GM12878 (cell line): Measurements from ENCODE around the gene ZNF408. TPM values are rescaled to one million over a fixed set of nuclear protein-coding genes. Genes with fewer than 3 reads are reported as not detected.

ENCODE experiments used
- ATF7 ChIP-seq: fragments of 450-650 bp; IDR thresholded peaks from 2 replicates; pipeline ENCODE4 v1.6.1; 2016; ENCODE audit warnings: low read depth, mild to moderate bottlenecking
- BCL3 ChIP-seq: IDR thresholded peaks from 2 replicates; pipeline ENCODE4 v1.6.1; 2011; ENCODE audit warnings: borderline replicate concordance, low read depth, mild to moderate bottlenecking, moderate library complexity, low read length; ENCODE audit not compliant: insufficient read depth, poor library complexity, severe bottlenecking
- CHD2 ChIP-seq: IDR thresholded peaks from 2 replicates; pipeline ENCODE4 v1.6.1; 2011; ENCODE audit warnings: low read depth, low read length, improper control_type of control experiment, borderline replicate concordance
- EGR1 ChIP-seq, 2 experiments: IDR thresholded peaks; 1 replicate in 1 of 2; 2 replicates in 1 of 2; pipeline ENCODE4 v1.6.1; 2011 to 2012; ENCODE audit warnings: low read depth in 2 of 2, low read length in 2 of 2, borderline replicate concordance in 1 of 2, mild to moderate bottlenecking in 1 of 2, moderate library complexity in 1 of 2
- GABPA ChIP-seq: IDR thresholded peaks from 2 replicates; pipeline ENCODE4 v1.6.1; 2014; ENCODE audit warnings: antibody characterized with exemption, low read depth, mild to moderate bottlenecking, inconsistent platforms
- KDM1A ChIP-seq: fragments of 200-600 bp; sonication (generic); IDR thresholded peaks from 2 replicates; pipeline ENCODE4 v1.6.1; 2016; ENCODE audit warnings: borderline replicate concordance
- MEF2B ChIP-seq: fragments of 450-650 bp; IDR thresholded peaks from 2 replicates; pipeline ENCODE4 v1.6.1; 2018; ENCODE audit warnings: mild to moderate bottlenecking, moderate library complexity; ENCODE audit not compliant: partially characterized antibody, poor library complexity, severe bottlenecking
- NFIC ChIP-seq: IDR thresholded peaks from 2 replicates; pipeline ENCODE4 v1.6.1; 2012; ENCODE audit warnings: low read depth, mild to moderate bottlenecking, inconsistent platforms, low read length, moderate library complexity
- REST ChIP-seq: IDR thresholded peaks from 2 replicates; pipeline ENCODE4 v1.6.1; 2012; ENCODE audit warnings: mild to moderate bottlenecking, low read depth, low read length
- SRF ChIP-seq, 2 experiments: IDR thresholded peaks; 2 replicates each; pipeline ENCODE4 v1.6.1; 2011; ENCODE audit warnings: low read depth in 2 of 2, low read length in 2 of 2, mild to moderate bottlenecking in 1 of 2, moderate library complexity in 1 of 2
- ZBED1 ChIP-seq: IDR thresholded peaks from 2 replicates; pipeline ENCODE4 v1.6.1; 2016; ENCODE audit warnings: borderline replicate concordance
- ZNF207 ChIP-seq: fragments of 450-650 bp; IDR thresholded peaks from 2 replicates; pipeline ENCODE4 v1.6.1; 2014; ENCODE audit warnings: antibody characterized with exemption, mild to moderate bottlenecking, borderline replicate concordance
- ZNF687 ChIP-seq: fragments of 450-650 bp; IDR thresholded peaks from 2 replicates; pipeline ENCODE4 v1.6.1; 2017; ENCODE audit warnings: mild to moderate bottlenecking, moderate library complexity
- polyA plus RNA-seq, 11 experiments: library from polyadenylated mRNA; depleted of rRNA in 4 of 11; unstranded in 6 of 11; stranded (reverse) in 5 of 11; fragments of >200 nt; fragmentation: Nextera tagmentation in 4 of 11; fragmentation: Illumina TruSeq in 1 of 11; extraction: Ambion mirVana in 4 of 11; extraction: Trizol in 1 of 11; gene quantifications; 1 replicate in 1 of 11; 2 replicates in 10 of 11; pipeline versions ENCODE4 v1.2.1 to v1.2.3, GENCODE V29; 2011 to 2016; ENCODE audit warnings: inconsistent platforms in 2 of 11, missing spikeins in 2 of 11, low read depth in 1 of 11
- total RNA-seq, 4 experiments: library from RNA; depleted of rRNA in 3 of 4; stranded (reverse); fragments of >200 nt in 3 of 4; fragmentation: Illumina TruSeq in 1 of 4; extraction: Trizol in 1 of 4; gene quantifications; 2 replicates each; pipeline versions ENCODE4 v1.2.1 to v1.2.3, GENCODE V29; 2013 to 2021

ZNF408 gene
- total and polyA plus RNA-seq, 10 of the 15 experiments (the other 5 are each of a cell fraction or from before 2014, with no cell fraction given), result 0.19 to 11.3 (median 7.2) TPM

GRCh38 chr11:46700241-46701077 lies at the start of gene ZNF408, which contains the start of gene ARHGAP1 (continued):
- peak; percentile 72; the same call in 1 of the 2 replicates for TF ChIP-seq NFIC
- TF ChIP-seq BCL3, result no peak
- TF ChIP-seq MEF2B, result peak; percentile 65
- TF ChIP-seq ZNF207, result peak; percentile 99
- TF ChIP-seq ZNF687, result no peak
- peak; percentile 99 to 100 for TF ChIP-seq SRF (IDR thresholded peaks at IDR 0.05; ENCODE audit: low read depth in 2 of 2, low read length in 2 of 2)
- peak; percentile 87 for TF ChIP-seq ATF7
- no peak; the same call in 1 of the 2 replicates for TF ChIP-seq ZBED1
- TF ChIP-seq KDM1A, result no peak
- TF ChIP-seq REST, result 0 out of 2 replicates have a peak, but pooled peaks have one; percentile 28
- 0 out of 2 replicates have a peak, but pooled peaks have one; percentile 53 for TF ChIP-seq CHD2
- TF ChIP-seq EGR1 (IDR thresholded peaks at IDR 0.05; ENCODE audit: borderline replicate concordance in 1 of 2, low read depth in 2 of 2, low read length in 2 of 2), result no peak; a peak in 2 of 3 replicates
- peak; percentile 99 for TF ChIP-seq GABPA
